Gastrocnemius medialis (tissue), 4 donors: ENCODE data around the gene SMARCD1.

Experiments used
- CTCF ChIP-seq, 5 experiments: fragments of 450-650 bp in 3 of 5; fragments of 200-600 bp in 2 of 5; sonication (generic) in 2 of 5; IDR thresholded peaks in 4 of 5; conservative IDR thresholded peaks in 1 of 5; 1 replicate in 4 of 5; 2 replicates in 1 of 5; pipeline ENCODE4 v1.5.1; 2016 to 2019; ENCODE audit warnings: antibody characterized with exemption in 5 of 5, mild to moderate bottlenecking in 3 of 5, moderate library complexity in 3 of 5
- POLR2A ChIP-seq, 2 donors: fragments of 450-650 bp; IDR thresholded peaks; one replicate each; pipeline ENCODE4 v1.6.1; 2017; ENCODE audit warnings: antibody characterized with exemption in 2 of 2, mild to moderate bottlenecking in 2 of 2, moderate library complexity in 2 of 2

GRCh38 chr12:50081096-50081808, 3.9 kb upstream of the SMARCD1 start:
- TF ChIP-seq CTCF (IDR thresholded peaks at IDR 0.05 in 4 of 5, conservative IDR thresholded peaks at IDR 0.05 in 1 of 5) = no peak
- TF ChIP-seq POLR2A (IDR thresholded peaks at IDR 0.05) = no peak
